SK-N-SH (cell line): ENCODE results near the gene RPL22. TPM values are rescaled to one million over a fixed set of nuclear protein-coding genes. Genes with fewer than 3 reads are reported as not detected.

Source experiments
- CTCF ChIA-PET: fragments of 300-600, 350-600 bp; formaldehyde crosslinking; extraction: SDS; loops from one replicate; lab custom pipeline; 2021; lab: Yijun Ruan, JAX
- POLR2A ChIA-PET: fragments of 350-600 bp; sonication (Branson Sonifier 250); formaldehyde crosslinking; extraction: SDS; loops from one replicate; lab custom pipeline; 2020; ENCODE audit warnings: antibody characterized with exemption, inconsistent platforms; lab: Yijun Ruan, JAX
- DNase-seq: peaks from one replicate; pipeline ENCODE4 v3.0.0; 2012
- H2AFZ ChIP-seq: fragments of 200-600 bp; sonication (generic); 2 replicates; pipeline ENCODE4 v1.8.1; 2016; ENCODE audit warnings: antibody characterized with exemption, mild to moderate bottlenecking, low read depth
- H3F3A ChIP-seq: fragments of 200-600 bp; sonication (generic); replicated peaks from 2 replicates; pipeline ENCODE3; 2016; ENCODE audit warnings: antibody characterized with exemption, mild to moderate bottlenecking; ENCODE audit not compliant: insufficient read depth
- H3K27ac ChIP-seq, 2 experiments: fragments of 200-500 bp in 1 of 2; fragments of 200-600 bp in 1 of 2; sonication (Bioruptor generic) in 1 of 2; sonication (generic), shearing (Covaris generic) in 1 of 2; 2 replicates each; pipeline versions ENCODE4 v1.5.1 to v1.6.1; 2014 to 2016; ENCODE audit warnings: low read depth in 2 of 2, inconsistent platforms in 1 of 2, low read length in 1 of 2, mild to moderate bottlenecking in 1 of 2, mixed read lengths in 1 of 2
- H3K27me3 ChIP-seq: fragments of 200-600 bp; sonication (generic), shearing (Covaris generic); 2 replicates; pipeline ENCODE4 v1.6.1; 2016; ENCODE audit warnings: mixed run types; ENCODE audit not compliant: insufficient read depth
- H3K36me3 ChIP-seq, 2 experiments: fragments of 200-500 bp in 1 of 2; fragments of 200-600 bp in 1 of 2; sonication (Bioruptor generic) in 1 of 2; sonication (generic) in 1 of 2; replicated peaks in 1 of 2; 2 replicates each; pipeline versions ENCODE3 to v1.5.1; 2014 to 2016; ENCODE audit warnings: low read length in 1 of 2, mild to moderate bottlenecking in 1 of 2; ENCODE audit not compliant: insufficient read depth in 2 of 2, control insufficient read depth in 1 of 2
- H3K4me1 ChIP-seq, 2 experiments: fragments of 200-500 bp in 1 of 2; fragments of 200-600 bp in 1 of 2; sonication (Bioruptor generic) in 1 of 2; sonication (generic), shearing (Covaris generic) in 1 of 2; 2 replicates each; pipeline versions ENCODE4 v1.5.1 to v1.6.1; 2014 to 2016; ENCODE audit warnings: low read depth in 1 of 2, low read length in 1 of 2, mixed run types in 1 of 2; ENCODE audit not compliant: insufficient read depth in 2 of 2, control insufficient read depth in 1 of 2
- H3K4me2 ChIP-seq: fragments of 200-600 bp; sonication (generic), shearing (Covaris generic); 2 replicates; pipeline ENCODE4 v1.6.1; 2017; ENCODE audit warnings: mixed run types
- H3K4me3 ChIP-seq, 2 experiments: fragments of 200-500 bp in 1 of 2; fragments of 200-600 bp in 1 of 2; sonication (Bioruptor generic) in 1 of 2; sonication (generic), shearing (Covaris generic) in 1 of 2; 2 replicates each; pipeline versions ENCODE4 v1.5.1 to v1.8.1; 2014 to 2016; ENCODE audit warnings: low read depth in 2 of 2, inconsistent platforms in 1 of 2, low read length in 1 of 2, mild to moderate bottlenecking in 1 of 2, mixed read lengths in 1 of 2, moderate library complexity in 1 of 2
- H3K79me2 ChIP-seq: fragments of 200-600 bp; sonication (generic); 2 replicates; pipeline ENCODE4 v1.8.1; 2017; ENCODE audit warnings: mild to moderate bottlenecking; ENCODE audit not compliant: insufficient read depth
- H3K9ac ChIP-seq: fragments of 200-600 bp; sonication (generic); 2 replicates; pipeline ENCODE4 v1.6.1; 2017; ENCODE audit warnings: mixed run types
- H3K9me2 ChIP-seq: fragments of 200-600 bp; sonication (generic); 2 replicates; pipeline ENCODE4 v1.6.1; 2017; ENCODE audit warnings: mixed run types
- H3K9me3 ChIP-seq: fragments of 200-600 bp; sonication (generic); 2 replicates; pipeline ENCODE4 v1.6.1; 2017; ENCODE audit warnings: mixed run types, mild to moderate bottlenecking, moderate library complexity
- H4K20me1 ChIP-seq: fragments of 200-600 bp; sonication (generic); 2 replicates; pipeline ENCODE4 v1.6.1; 2017; ENCODE audit warnings: mild to moderate bottlenecking, mixed run types; ENCODE audit not compliant: insufficient read depth
- CHD2 ChIP-seq: fragments of 150-350 bp; IDR thresholded peaks from 2 replicates; pipeline ENCODE4 v1.6.1; 2018; ENCODE audit warnings: low read length; ENCODE audit not compliant: partially characterized antibody
- CTCF ChIP-seq: fragments of 200-600 bp; sonication (generic); IDR thresholded peaks from 2 replicates; pipeline ENCODE4 v1.6.1; 2017; ENCODE audit warnings: antibody characterized with exemption, mild to moderate bottlenecking, moderate library complexity
- FOXJ3 ChIP-seq: sonication (generic); formaldehyde crosslinking; IDR thresholded peaks from 2 replicates; pipeline ENCODE4 v1.5.1; 2020; ENCODE audit warnings: mild to moderate bottlenecking, missing genetic modification reagents
- FOXM1 ChIP-seq: IDR thresholded peaks from 2 replicates; pipeline ENCODE4 v1.4.0; 2012; ENCODE audit warnings: low read depth, mild to moderate bottlenecking
- MXI1 ChIP-seq: IDR thresholded peaks from 2 replicates; pipeline ENCODE4 v1.6.1; 2012; ENCODE audit warnings: mild to moderate bottlenecking, low read depth, low read length, improper control_type of control experiment
- NRF1 ChIP-seq: IDR thresholded peaks from 2 replicates; pipeline ENCODE4 v1.6.1; 2012; ENCODE audit warnings: low read depth, mild to moderate bottlenecking, low read length
- POLR2AphosphoS5 ChIP-seq: IDR thresholded peaks from 2 replicates; pipeline ENCODE4 v1.6.1; 2012; ENCODE audit warnings: low read depth, low read length
- RCOR1 ChIP-seq: fragments of 150-350 bp; IDR thresholded peaks from 2 replicates; pipeline ENCODE4 v1.6.1; 2017; ENCODE audit warnings: antibody characterized with exemption, low read length
- REST ChIP-seq: IDR thresholded peaks from 2 replicates; pipeline ENCODE4 v1.6.1; 2012; ENCODE audit warnings: mild to moderate bottlenecking, low read depth, low read length, moderate library complexity
- RXRA ChIP-seq: IDR thresholded peaks from 2 replicates; pipeline ENCODE4 v1.4.0; 2012; ENCODE audit warnings: low read depth, mild to moderate bottlenecking, borderline replicate concordance
- WGBS: methylation state at CpG from one replicate; pipeline ENCODE4 v1.1.6; 2017; ENCODE audit warnings: low lambda C conversion rate; 5-methylcytosine and 5-hydroxymethylcytosine counted together
- polyA plus RNA-seq, 3 experiments: library from polyadenylated mRNA; depleted of rRNA; stranded (reverse); fragments of >200 nt; gene quantifications; 2 replicates each; pipeline ENCODE4 v1.2.3, GENCODE V29; 2012

The RPL22 gene
- polyA plus RNA-seq, 1 of the 3 experiments (the other 2 are of a cell fraction) = 140 TPM

GRCh38 chr1:6185151-6185550 is 14.2 kb downstream of the RPL22 start (continued):
- no peak for TF ChIP-seq CHD2
- no peak for TF ChIP-seq FOXM1
- TF ChIP-seq NRF1 = no peak
- TF ChIP-seq, all 33 proteins: peak for 0

- peaks cover 53% of the 10 kb centered on the region for H4K20me1 ChIP-seq
- H3K27me3 ChIP-seq = no peaks in the 10 kb centered on the region
- no peak overlapping the region for H3K27ac ChIP-seq
- no peak for DNase-seq
- ChIA-PET POLR2A (no interaction called here), CTCF (interaction anchor here (1.5 to 6.0 kb wide), 4 partner anchors 12 to 131 kb away, joined by 11 to 52 read pairs (median 17); partner anchors contain the start of gene RPL22)
- no peaks in the 10 kb centered on the region for H3K9me3 ChIP-seq
- TF ChIP-seq REST = no peak
- no peak for TF ChIP-seq FOXM1
- no peak for TF ChIP-seq RCOR1
- TF ChIP-seq MXI1 = no peak
- TF ChIP-seq POLR2AphosphoS5 = peak; percentile 32
- no peak for TF ChIP-seq RXRA
- no peak for TF ChIP-seq FOXJ3
- TF ChIP-seq CTCF = no peak
- TF ChIP-seq NRF1 = no peak
- H3K36me3 ChIP-seq = peaks cover 23% of the 10 kb centered on the region in 2 experiments
- peaks cover 26% of the 10 kb centered on the region for H3K79me2 ChIP-seq
- H3K4me3 ChIP-seq = no peak overlapping the region
- H2AFZ ChIP-seq = no peak overlapping the region
- 86% methylated on average over 12 of the region's 13 CpGs for WGBS
- no peak overlapping the region for H3K9ac ChIP-seq
- no peak overlapping the region for H3K4me2 ChIP-seq
- H3K4me1 ChIP-seq = peaks cover 4% of the 10 kb centered on the region in 2 experiments; a peak in 2 of 4 replicates
- H3F3A ChIP-seq = peaks cover 19% of the 10 kb centered on the region
- H3K9me2 ChIP-seq = no peaks in the 10 kb centered on the region
Observed at GRCh38 chr1:6184083-6184783, 15.2 kb downstream of the RPL22 start.
